IMR-90 (cell line): ENCODE data around the gene FANCF.

ENCODE experiments used
- MAZ ChIP-seq: IDR thresholded peaks from 2 replicates; pipeline ENCODE4 v1.6.1; 2012; ENCODE audit warnings: low read depth, mild to moderate bottlenecking, low read length, improper control_type of control experiment, moderate library complexity, borderline replicate concordance
- TF ChIP-seq, protein P1 (sequence below): conservative IDR thresholded peaks from 2 replicates; pipeline ENCODE4 v1.5.1; 2012; ENCODE audit warnings: mild to moderate bottlenecking, low read depth, low read length, improper control_type of control experiment

DNA sequence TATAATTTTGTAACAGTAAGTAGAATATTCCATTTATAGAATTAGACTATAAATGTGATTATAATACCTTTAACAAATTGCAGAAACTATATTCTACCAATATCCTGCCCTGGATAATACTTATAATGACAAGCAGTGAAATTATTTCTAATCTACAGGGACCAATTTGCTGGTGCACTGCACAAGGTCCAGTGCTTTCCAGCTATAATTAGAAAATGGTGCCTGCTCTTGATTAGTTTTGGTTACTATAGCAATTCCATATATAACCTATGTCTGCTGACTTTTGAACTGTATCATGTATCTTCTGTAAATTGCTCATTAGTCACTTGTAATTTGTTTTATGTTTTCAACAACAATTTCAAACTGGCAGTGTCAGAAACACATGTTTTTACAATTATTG lies 23.1 kb downstream of the FANCF start:
- TF ChIP-seq, protein P1, sequence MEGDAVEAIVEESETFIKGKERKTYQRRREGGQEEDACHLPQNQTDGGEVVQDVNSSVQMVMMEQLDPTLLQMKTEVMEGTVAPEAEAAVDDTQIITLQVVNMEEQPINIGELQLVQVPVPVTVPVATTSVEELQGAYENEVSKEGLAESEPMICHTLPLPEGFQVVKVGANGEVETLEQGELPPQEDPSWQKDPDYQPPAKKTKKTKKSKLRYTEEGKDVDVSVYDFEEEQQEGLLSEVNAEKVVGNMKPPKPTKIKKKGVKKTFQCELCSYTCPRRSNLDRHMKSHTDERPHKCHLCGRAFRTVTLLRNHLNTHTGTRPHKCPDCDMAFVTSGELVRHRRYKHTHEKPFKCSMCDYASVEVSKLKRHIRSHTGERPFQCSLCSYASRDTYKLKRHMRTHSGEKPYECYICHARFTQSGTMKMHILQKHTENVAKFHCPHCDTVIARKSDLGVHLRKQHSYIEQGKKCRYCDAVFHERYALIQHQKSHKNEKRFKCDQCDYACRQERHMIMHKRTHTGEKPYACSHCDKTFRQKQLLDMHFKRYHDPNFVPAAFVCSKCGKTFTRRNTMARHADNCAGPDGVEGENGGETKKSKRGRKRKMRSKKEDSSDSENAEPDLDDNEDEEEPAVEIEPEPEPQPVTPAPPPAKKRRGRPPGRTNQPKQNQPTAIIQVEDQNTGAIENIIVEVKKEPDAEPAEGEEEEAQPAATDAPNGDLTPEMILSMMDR: no peak
- TF ChIP-seq MAZ: no peak
